ENCODE measurements around the gene NR2F1-AS1.

The NR2F1-AS1 gene

DNA sequence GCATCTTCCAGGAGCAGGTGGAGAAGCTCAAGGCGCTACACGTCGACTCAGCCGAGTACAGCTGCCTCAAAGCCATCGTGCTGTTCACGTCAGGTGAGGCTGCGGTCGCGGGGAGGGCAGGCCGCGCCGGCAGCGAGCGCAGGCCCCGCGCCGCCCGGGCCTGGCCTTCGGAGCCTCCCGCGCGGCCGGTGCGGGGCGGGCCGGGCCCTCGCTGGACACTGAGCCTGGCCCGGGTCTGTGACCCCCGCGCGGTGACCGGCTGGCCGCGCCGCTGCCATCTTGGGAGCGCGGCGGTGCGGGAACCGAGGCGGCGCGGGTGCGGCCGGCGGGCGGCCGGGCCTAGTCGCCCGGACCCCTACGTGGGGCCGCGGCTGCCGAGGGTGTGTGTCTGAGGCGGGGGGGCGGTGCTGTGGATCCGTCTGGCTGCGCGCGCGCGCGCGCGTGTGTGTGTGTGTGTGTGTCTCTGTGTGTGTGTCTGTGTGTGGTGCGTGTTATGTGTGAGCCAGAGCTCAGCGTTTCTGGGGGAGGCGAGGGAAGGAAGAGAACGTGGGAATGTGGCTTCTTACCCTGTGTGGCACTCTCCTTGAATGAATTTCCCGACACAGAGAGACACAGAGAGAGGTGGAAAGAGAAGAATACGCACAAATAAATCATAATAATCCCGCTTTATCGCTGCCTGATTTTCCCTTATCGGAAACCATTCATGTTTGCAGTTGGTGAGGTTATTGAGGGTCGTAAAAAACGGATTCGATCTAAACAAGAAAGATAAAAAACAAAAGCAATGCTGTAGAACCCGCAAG is 7.5 kb upstream of the NR2F1-AS1 start:
- no peak for DNase-seq
- Mint-ChIP-seq H3K4me3 (peak overlapping the region; percentile 23), H3K27me3 (peaks cover 81% of the 10 kb centered on the region), H3K36me3 (peaks cover 6% of the 10 kb centered on the region), H3K9me3 (peaks cover 2% of the 10 kb centered on the region), H3K4me1 (peaks cover 20% of the 10 kb centered on the region), H3K27ac (peak overlapping the region; percentile 82)
- CTCF ChIA-PET, result interaction anchor here (0.8 kb wide), 1 partner anchor 19 kb away, joined by 4 read pairs; no protein-coding TSS in a partner anchor

DNA sequence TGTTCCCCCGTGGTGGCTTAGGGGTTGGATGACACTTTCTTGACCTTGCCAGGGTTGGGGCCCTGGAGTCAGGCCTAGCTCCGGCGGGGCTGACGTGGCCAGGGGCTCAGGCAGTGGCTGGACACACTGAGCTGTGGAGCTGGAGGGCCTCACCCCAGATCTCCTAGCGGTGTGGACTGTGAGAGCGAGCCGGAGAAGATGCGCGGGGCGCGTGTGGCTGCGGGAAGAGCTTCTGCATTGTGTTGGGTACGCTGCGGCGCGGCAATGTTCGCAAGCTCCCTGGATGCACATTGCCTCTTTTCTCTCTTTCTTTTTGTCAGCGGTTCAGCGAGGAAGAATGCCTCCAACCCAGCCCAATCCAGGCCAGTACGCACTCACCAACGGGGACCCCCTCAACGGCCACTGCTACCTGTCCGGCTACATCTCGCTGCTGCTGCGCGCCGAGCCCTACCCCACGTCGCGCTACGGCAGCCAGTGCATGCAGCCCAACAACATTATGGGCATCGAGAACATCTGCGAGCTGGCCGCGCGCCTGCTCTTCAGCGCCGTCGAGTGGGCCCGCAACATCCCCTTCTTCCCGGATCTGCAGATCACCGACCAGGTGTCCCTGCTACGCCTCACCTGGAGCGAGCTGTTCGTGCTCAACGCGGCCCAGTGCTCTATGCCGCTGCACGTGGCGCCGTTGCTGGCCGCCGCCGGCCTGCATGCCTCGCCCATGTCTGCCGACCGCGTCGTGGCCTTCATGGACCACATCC is 6.8 kb upstream of the NR2F1-AS1 start:
- Mint-ChIP-seq H3K9me3 (peaks cover 2% of the 10 kb centered on the region), H3K4me1 (peaks cover 21% of the 10 kb centered on the region), H3K27me3 (peaks cover 73% of the 10 kb centered on the region), H3K4me3 (no peak overlapping the region), H3K36me3 (peaks cover 6% of the 10 kb centered on the region), H3K27ac (peak overlapping the region; percentile 68)
- no peak for DNase-seq
- CTCF ChIA-PET, result interaction anchor here (0.7 to 1.1 kb wide), 3 partner anchors 12 to 544 kb away, joined by 4 to 5 read pairs (median 4); no protein-coding TSS in a partner anchor

DNA sequence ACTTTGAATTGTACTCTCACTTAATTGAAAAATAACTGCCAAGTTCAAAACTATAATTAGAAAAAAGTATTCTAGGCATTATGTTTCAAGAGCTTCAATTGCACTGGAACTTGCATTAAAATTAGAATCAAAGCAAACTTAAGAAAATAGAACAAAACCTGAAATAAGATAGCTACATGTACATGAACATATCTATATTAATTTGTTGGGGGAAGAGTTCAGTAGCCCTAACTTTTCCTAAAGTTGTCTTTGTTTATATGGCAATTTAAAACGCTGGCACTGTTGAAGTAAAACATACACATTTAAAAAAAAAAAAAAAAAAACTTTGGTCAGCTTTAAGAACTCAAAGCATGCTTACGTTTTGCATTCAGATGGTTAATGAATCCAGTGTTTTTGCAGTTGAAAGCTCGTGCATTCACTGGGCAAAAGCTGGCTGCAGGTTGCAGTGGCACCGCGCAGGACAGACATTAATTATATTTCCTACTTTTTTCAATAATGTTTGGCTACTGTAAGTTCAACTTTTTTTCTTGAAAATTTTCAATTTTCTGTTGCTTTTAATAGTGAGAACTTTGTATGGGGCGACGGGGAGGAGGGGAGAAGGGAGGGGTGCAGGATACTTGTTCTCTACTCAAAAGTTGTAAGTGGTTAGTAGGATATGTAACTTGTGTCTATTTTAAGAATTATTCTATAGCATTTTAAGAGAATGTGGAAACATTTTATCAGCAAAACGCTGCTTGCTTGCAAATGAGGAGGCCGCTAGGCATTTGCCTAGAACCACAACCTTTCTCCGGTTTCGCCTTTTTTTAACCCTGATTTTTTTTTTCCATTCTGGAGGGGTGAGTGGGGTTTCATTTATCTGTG is 5.9 kb upstream of the NR2F1-AS1 start:
- Mint-ChIP-seq H3K36me3 (peaks cover 6% of the 10 kb centered on the region), H3K27me3 (peaks cover 68% of the 10 kb centered on the region), H3K9me3 (peaks cover 2% of the 10 kb centered on the region), H3K4me1 (peaks cover 21% of the 10 kb centered on the region), H3K27ac (peak overlapping the region; percentile 68), H3K4me3 (no peak overlapping the region)
- CTCF ChIA-PET, result interaction anchor here (0.7 to 1.2 kb wide), 5 partner anchors 13 to 798 kb away, joined by 3 to 5 read pairs (median 4); no protein-coding TSS in a partner anchor
- no peak for DNase-seq

DNA sequence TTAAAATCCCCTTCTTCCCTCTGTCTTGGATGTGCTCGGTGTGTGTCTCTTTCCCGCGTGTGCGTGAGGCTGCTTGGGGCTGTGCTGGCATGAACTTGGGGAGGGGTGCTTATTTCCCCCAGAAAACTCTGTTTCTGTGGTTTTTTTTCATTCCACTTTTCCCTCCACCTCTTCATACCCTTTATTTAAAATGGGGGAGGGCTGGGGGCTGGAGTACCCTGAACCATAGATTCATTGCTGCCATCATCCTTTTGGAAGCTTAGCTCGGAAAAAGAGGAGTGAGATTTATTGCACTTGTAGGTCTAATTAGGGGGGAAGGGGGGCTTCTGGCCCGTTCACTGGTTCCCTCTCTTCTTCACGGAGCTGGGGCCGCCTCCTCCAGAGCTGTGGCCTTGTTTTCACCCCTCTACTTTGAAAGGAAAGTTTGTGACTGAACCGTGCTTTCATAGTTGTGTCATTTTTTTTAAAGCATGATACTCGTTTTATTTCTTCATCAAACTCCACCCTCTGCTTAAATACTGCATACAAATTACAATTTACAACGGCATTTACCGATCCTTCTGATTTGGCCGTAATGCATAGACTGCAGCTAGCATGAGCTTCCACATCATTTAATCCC is 4.9 kb upstream of the NR2F1-AS1 start:
- no peak for DNase-seq
- H3K9me3 Mint-ChIP-seq, result peaks cover 2% of the 10 kb centered on the region
- peaks cover 58% of the 10 kb centered on the region for H3K27me3 Mint-ChIP-seq
- H3K27ac Mint-ChIP-seq, result peak overlapping the region; percentile 19
- peaks cover 6% of the 10 kb centered on the region for H3K36me3 Mint-ChIP-seq
- H3K4me3 Mint-ChIP-seq, result peak overlapping the region; percentile 54
- H3K4me1 Mint-ChIP-seq, result peaks cover 23% of the 10 kb centered on the region
- CTCF ChIA-PET, result interaction anchor here (0.7 to 1.2 kb wide), 3 partner anchors 17 to 215 kb away, joined by 3 to 5 read pairs (median 3); no protein-coding TSS in a partner anchor

DNA sequence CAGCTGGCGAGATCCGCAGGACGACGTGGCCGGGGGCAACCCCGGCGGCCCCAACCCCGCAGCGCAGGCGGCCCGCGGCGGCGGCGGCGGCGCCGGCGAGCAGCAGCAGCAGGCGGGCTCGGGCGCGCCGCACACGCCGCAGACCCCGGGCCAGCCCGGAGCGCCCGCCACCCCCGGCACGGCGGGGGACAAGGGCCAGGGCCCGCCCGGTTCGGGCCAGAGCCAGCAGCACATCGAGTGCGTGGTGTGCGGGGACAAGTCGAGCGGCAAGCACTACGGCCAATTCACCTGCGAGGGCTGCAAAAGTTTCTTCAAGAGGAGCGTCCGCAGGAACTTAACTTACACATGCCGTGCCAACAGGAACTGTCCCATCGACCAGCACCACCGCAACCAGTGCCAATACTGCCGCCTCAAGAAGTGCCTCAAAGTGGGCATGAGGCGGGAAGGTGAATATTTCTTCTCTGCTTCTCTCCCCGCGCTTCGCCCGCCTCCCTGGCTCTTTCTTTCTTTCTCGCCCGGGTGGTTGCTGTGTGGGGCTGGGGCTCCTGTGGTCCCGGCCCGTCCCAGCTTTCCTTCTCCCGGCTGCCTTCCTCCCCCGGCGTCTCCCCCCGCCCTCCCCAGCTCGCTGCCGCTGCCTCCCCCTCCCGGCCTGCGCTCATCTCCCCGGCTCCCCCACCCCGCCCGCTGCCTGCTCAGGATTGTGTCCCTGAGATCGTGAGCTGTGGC is 4.2 kb upstream of the NR2F1-AS1 start:
- DNase-seq, result no peak

DNA sequence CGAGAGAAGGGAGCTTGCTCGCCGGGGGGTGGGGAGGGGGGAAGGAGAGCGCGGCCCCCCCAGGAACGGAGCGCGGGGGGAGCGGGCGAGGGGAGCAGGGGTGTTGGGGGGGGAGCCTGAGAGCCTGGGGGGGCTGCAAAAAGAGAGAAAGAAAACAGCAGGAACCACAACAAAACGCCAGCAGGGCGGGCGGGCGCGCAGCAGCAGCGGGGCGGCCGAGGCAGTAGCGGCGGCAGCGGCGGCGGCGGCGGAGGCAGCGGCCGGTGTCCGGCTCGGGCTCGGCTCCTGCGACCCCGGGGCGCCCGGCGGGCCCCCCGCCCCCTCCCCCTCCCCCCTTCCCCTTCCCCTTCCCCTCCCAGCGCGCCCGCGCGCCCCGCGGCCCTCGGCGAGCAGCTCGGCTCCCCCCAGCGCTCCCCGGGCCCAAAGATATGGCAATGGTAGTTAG is 3.6 kb upstream of the NR2F1-AS1 start:
- CTCF ChIA-PET, result interaction anchor here (1.2 kb wide), 1 partner anchor 22 kb away, joined by 3 read pairs; no protein-coding TSS in a partner anchor
- peak overlapping the region; percentile 31 for H3K4me3 Mint-ChIP-seq

More for the DNA sequence above, 4.2 kb upstream of the NR2F1-AS1 start:
- Mint-ChIP-seq H3K4me1 (peaks cover 30% of the 10 kb centered on the region), H3K4me3 (peak overlapping the region; percentile 38), H3K27me3 (peaks cover 52% of the 10 kb centered on the region), H3K36me3 (peaks cover 6% of the 10 kb centered on the region), H3K27ac (no peak overlapping the region), H3K9me3 (peaks cover 2% of the 10 kb centered on the region)
- CTCF ChIA-PET, result interaction anchor here (0.8 to 1.2 kb wide), 2 partner anchors 22 to 216 kb away, joined by 3 to 5 read pairs; no protein-coding TSS in a partner anchor

DNA sequence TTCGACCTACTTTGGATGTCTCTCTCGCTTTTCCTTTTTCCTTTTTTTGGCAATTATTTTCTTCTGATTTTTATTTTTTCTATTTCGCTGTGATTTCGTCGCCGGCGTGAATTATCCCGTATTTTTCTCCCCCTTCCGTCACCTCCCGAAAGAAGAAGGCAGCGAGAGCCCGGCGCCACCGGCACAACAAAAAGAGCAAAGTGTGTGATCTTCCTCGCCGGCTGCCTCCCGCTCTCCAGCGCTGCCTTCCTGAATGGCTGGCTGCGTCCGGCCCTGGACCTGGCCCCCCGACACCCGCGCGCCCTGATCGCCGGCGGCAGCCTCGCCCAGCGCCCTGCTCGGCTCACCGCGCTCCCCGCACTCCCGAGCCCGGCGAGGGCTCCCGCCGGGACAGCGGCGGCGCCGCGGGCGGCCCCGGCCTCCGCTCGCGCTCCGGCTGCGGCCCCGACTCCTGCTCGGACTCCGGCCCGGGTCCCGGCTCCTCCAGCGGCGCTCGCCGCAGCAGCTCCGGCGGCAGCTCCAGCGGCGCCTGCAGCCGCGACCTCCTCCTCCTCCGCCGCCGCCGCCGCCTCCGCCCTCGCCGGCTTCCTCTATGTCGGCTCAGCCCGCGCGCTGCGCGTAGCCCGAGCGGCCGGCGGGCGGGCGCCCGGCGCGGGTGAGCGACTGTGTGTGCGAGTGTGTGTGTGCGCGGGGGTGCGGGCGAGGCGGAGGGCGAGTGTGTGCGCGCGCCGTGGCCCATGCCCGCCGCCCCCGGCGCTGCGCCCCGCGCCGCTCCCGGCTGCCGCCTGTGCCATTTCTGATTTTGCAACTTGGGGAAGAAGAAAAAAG is 3.0 kb upstream of the NR2F1-AS1 start:
- Mint-ChIP-seq H3K9me3 (peaks cover 2% of the 10 kb centered on the region), H3K27ac (no peak overlapping the region), H3K4me3 (peak overlapping the region; percentile 56), H3K27me3 (peaks cover 40% of the 10 kb centered on the region), H3K36me3 (peaks cover 3% of the 10 kb centered on the region), H3K4me1 (peaks cover 34% of the 10 kb centered on the region)
- DNase-seq, result peak; percentile 47
- CTCF ChIA-PET, result interaction anchor here (2.0 kb wide), 1 partner anchor 217 kb away, joined by 8 read pairs; no protein-coding TSS in a partner anchor

More for the DNA sequence above, 3.6 kb upstream of the NR2F1-AS1 start:
- peaks cover 6% of the 10 kb centered on the region for H3K36me3 Mint-ChIP-seq
- peaks cover 46% of the 10 kb centered on the region for H3K27me3 Mint-ChIP-seq
- no peak overlapping the region for H3K27ac Mint-ChIP-seq
- no peak for DNase-seq
- peaks cover 35% of the 10 kb centered on the region for H3K4me1 Mint-ChIP-seq
- peaks cover 2% of the 10 kb centered on the region for H3K9me3 Mint-ChIP-seq

DNA sequence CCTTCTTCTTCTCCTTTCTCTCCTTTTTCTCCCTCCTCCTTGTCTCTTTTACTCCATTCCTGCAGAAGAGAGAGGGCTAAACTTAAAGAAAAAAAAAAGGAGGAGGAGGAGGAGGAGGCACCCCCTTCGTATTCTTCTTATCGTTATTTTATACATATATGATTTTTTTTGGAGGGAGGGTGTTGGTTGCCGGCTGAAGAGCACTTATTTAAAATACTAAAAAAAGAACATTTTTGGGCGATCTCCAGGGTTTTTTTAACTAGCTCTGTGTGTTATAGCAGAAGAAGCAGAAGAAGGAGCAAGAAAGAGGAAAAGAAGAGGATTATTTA is 2.4 kb upstream of the NR2F1-AS1 start:
- H3K4me1 Mint-ChIP-seq, result peaks cover 32% of the 10 kb centered on the region
- H3K9me3 Mint-ChIP-seq, result no peaks in the 10 kb centered on the region
- peak overlapping the region; percentile 56 for H3K4me3 Mint-ChIP-seq
- no peak for DNase-seq
- H3K27me3 Mint-ChIP-seq, result peaks cover 35% of the 10 kb centered on the region
- no peak overlapping the region for H3K27ac Mint-ChIP-seq
- CTCF ChIA-PET, result interaction anchor here (2.0 kb wide), 1 partner anchor 218 kb away, joined by 8 read pairs; no protein-coding TSS in a partner anchor
- no peaks in the 10 kb centered on the region for H3K36me3 Mint-ChIP-seq

DNA sequence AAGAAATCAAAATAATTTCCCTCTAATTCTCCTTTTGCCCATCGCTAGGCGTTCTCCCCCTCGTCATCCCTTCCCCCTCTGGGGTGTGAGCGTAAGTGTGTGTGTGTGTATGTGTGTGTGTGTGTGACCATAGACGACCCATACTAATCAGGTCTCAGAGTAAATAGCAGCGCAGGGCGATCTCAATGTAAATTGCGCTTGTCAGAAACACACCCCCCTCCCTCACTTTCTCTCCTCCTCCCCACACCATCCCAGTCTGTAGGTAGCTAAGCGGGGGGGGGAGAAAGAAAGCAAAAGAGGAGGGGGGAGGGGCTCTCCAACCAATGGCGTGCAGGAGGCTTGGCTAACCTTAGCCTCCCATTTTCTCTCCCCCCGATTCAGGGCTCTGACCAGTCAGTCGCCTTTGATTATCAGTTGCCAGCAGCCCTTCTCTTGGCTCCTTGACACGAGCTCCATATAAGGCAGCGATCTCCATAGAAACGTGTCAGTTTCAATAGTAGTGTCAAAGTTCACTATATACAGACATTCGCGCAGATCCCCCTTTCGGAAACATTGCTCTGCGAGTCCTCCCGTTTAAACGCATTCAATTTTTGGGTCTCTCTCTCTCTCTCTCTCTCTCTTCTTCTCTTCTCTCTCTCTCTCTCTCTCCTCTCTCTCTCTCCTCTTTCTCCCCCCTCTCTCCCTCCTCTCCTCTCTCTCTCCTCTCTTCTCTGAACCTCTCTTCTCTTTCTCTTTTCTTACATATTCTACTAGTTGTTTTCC is 1.8 kb upstream of the NR2F1-AS1 start, which contains the start of gene NR2F1:
Gene NR2F1 (plus strand): TSS at position 546 of the 762 bp plus-strand sequence. CDS start 1,802 bp downstream, outside the sequence.
- DNase-seq, result no peak
- no peak within 1 kb of the TSS for H3K27ac Mint-ChIP-seq
- no peaks in the 10 kb centered on the region for H3K9me3 Mint-ChIP-seq
- H3K4me3 Mint-ChIP-seq, result peak within 1 kb of the TSS; percentile 56
- no peaks in the 10 kb centered on the region for H3K36me3 Mint-ChIP-seq
- H3K4me1 Mint-ChIP-seq, result peaks cover 32% of the 10 kb centered on the region
- H3K27me3 Mint-ChIP-seq, result peaks cover 29% of the 10 kb centered on the region
- CTCF ChIA-PET, result interaction anchor here (2.0 kb wide), 1 partner anchor 218 kb away, joined by 8 read pairs; no protein-coding TSS in a partner anchor

DNA sequence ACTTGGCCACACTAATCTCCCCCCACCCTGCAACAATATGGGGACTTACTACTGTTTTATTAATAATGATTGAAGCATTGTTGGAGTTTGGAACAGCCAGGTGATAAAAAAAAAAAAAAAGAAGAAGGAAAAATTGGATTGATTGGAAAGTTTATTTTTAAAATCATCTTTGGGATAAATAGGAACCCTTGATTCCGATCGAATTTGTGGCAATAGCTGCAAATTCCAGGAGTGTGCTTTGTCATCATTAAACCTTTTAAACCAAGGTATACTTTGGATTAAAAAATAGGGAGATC is 1.1 kb upstream of the NR2F1-AS1 start:
- Mint-ChIP-seq H3K4me1 (peaks cover 32% of the 10 kb centered on the region), H3K27ac (no peak overlapping the region), H3K27me3 (peaks cover 22% of the 10 kb centered on the region), H3K9me3 (no peaks in the 10 kb centered on the region), H3K36me3 (no peaks in the 10 kb centered on the region), H3K4me3 (no peak overlapping the region)
- no peak for DNase-seq
- CTCF ChIA-PET, result interaction anchor here (2.0 kb wide), 1 partner anchor 219 kb away, joined by 8 read pairs; no protein-coding TSS in a partner anchor

DNA sequence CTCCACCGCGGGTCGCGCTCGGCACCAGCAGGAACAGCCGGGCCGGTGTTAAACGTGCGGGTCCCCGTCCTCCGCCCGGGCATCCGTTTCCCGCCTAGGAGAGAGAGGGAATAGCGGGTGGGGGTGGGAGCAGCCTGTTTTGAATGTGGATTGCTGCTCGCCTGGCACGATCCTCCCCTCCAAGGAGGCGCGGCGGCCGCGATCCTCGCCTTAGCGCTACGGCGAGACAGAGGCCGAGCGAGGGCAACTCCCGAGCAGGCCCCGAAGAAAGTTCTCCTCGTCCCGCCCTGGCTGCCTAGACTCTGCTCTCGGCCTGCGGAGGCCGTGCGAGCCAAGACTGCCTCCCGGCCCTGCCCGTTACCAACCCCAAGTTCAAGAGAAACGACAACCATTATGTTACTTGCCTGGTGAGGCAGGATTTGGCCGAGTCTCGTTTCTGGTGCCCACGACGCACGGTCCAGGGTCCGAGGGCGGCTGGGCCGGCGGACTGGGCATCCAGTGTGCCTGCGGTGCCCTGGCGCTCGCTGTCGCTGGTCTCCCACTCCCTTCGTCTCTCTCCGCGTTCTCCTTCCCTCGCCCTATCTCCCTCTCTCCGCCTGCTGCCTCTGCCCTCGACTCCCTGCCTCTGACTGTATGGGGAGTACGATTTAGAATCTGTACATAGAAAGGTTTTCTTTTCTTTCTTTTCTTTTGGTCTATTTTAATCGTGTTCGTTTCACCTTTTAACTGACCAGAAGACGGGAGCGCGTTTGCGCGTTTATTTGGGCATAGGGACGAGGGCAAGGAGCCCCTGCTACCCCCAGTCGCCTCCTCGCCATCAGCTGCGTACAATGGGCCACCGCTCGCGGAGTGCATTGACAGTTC is 724 bp downstream of the NR2F1-AS1 start:
- peaks cover 13% of the 10 kb centered on the region for H3K27me3 Mint-ChIP-seq
- no peaks in the 10 kb centered on the region for H3K36me3 Mint-ChIP-seq
- H3K4me1 Mint-ChIP-seq, result peaks cover 23% of the 10 kb centered on the region
- H3K9me3 Mint-ChIP-seq, result no peaks in the 10 kb centered on the region
- CTCF ChIA-PET, result interaction anchor here (0.9 to 1.3 kb wide), 2 partner anchors 13 to 27 kb away, joined by 3 to 4 read pairs; no protein-coding TSS in a partner anchor
- DNase-seq, result no peak
- H3K27ac Mint-ChIP-seq, result no peak overlapping the region
- H3K4me3 Mint-ChIP-seq, result peak overlapping the region; percentile 61
